Stimulated activated naive CD8-positive, alpha-beta T cell treated with anti-CD3 and anti-CD28 coated beads, Interleukin-15, Interleukin-2, amounts not matched to agents 100 ng/mL and 50 ng/mL, for 24 hours (primary cell): ENCODE measurements around the gene PKM.
A peak's percentile ranks its signal among the peaks of the same experiment; 100 is the strongest.
"Not testable (repeated sequence)": the region's sequence is repeated elsewhere in the genome, so short reads cannot be mapped to it uniquely, and the experiment has no call there.

Experiments
- H3K27ac Mint-ChIP-seq: one replicate; pipeline ENCODE4 v1.8.0; 2021; ENCODE audit warnings: mild to moderate bottlenecking, mixed read lengths
- H3K27me3 Mint-ChIP-seq: one replicate; pipeline ENCODE4 v1.8.0; 2021; ENCODE audit warnings: mixed read lengths
- H3K36me3 Mint-ChIP-seq: one replicate; pipeline ENCODE4 v1.8.0; 2021; ENCODE audit warnings: low read depth, mixed read lengths
- H3K4me1 Mint-ChIP-seq: one replicate; pipeline ENCODE4 v1.8.0; 2021; ENCODE audit warnings: low read depth, mixed read lengths
- H3K4me3 Mint-ChIP-seq: one replicate; pipeline ENCODE4 v1.8.0; 2021; ENCODE audit warnings: mild to moderate bottlenecking, mixed read lengths
- H3K9me3 Mint-ChIP-seq: one replicate; pipeline ENCODE4 v1.8.0; 2021; ENCODE audit warnings: mixed read lengths

PKM gene

DNA sequence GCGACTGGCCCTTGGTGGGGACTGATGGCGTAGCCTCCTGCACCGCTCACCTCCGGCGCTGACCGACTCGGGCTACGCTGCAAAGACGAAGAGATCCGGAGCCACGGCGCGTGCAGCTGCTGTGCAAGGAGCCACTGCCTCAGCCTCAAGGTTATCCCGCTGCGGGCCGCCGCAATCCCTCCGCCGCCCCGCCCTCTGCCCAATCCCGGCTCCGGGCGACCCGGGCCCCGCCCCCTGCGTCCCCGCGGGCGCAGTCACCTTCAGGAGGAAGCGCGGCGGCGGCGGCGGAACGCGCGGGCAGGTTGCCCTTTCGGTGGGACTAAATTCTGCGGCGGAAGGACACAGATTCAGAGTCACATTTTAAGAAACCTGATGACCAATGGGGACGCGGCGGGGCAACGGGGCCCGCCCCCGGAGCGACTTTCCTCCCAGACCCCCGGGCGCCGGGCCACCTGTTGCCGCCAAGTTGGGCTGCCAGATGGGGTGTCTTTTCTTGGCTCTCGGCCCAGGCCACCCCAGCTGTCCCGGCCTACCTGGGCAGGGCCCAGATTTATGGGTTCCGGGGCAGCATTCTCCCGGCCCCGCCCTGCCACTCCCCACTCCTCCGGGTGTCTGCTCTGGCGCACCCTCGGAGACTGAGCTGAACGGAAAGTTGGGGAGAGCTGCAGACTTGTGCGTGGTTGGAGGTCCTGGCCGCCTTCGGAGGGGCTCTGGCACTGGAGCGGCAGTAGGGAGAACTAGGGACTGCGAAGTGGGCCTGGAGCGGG is at the start of gene PKM:
TSS of gene PKM (minus strand) at position 125 of the 767 bp plus-strand sequence. CDS start 12,093 bp downstream, outside the sequence.
- H3K4me3 Mint-ChIP-seq = peak within 1 kb of the TSS; percentile 94
- H3K36me3 Mint-ChIP-seq = peaks cover 40% of the 10 kb centered on the region
- peaks cover 44% of the 10 kb centered on the region for H3K4me1 Mint-ChIP-seq
- peak within 1 kb of the TSS; percentile 99 for H3K27ac Mint-ChIP-seq
- no peaks in the 10 kb centered on the region for H3K27me3 Mint-ChIP-seq
- H3K9me3 Mint-ChIP-seq = no peaks in the 10 kb centered on the region

- no peak overlapping the region for H3K27ac Mint-ChIP-seq
- no peaks in the 10 kb centered on the region for H3K27me3 Mint-ChIP-seq
- H3K9me3 Mint-ChIP-seq = no peaks in the 10 kb centered on the region
These were observed 49.8 kb upstream of the PKM start for GRCh38 chr15:72280751-72281150.

GRCh38 chr15:72278737-72279136 is 47.7 kb upstream of the PKM start:
- Mint-ChIP-seq H3K27ac (no peak overlapping the region), H3K36me3 (no peaks in the 10 kb centered on the region), H3K9me3 (no peaks in the 10 kb centered on the region), H3K4me3 (no peak overlapping the region), H3K27me3 (no peaks in the 10 kb centered on the region), H3K4me1 (peaks cover 4% of the 10 kb centered on the region)

More at GRCh38 chr15:72280751-72281150, 49.8 kb upstream of the PKM start:
- Mint-ChIP-seq H3K4me1 (no peaks in the 10 kb centered on the region), H3K36me3 (no peaks in the 10 kb centered on the region), H3K4me3 (no peak overlapping the region)

DNA sequence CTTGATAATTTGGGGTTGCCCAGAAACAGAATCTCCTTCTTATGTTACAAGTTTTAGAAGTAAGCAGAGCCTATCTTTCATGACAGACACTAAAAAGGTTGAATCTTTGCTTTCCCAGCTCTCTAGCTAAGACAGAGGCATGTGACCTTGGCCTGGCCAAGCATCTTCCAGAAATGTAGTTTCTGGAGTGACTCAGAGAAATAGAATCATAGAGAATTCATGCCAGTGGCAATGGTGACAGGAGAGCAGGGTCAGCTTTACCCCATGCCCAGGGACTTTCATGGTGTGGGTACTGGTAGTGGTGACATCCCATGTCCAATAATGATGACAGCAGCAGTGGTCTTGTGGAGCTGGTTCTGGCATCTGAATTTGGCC is 45.3 kb upstream of the PKM start:
- Mint-ChIP-seq H3K4me1 (peaks cover 20% of the 10 kb centered on the region), H3K27ac (no peak overlapping the region), H3K36me3 (no peaks in the 10 kb centered on the region), H3K9me3 (no peaks in the 10 kb centered on the region), H3K4me3 (no peak overlapping the region), H3K27me3 (no peaks in the 10 kb centered on the region)

DNA sequence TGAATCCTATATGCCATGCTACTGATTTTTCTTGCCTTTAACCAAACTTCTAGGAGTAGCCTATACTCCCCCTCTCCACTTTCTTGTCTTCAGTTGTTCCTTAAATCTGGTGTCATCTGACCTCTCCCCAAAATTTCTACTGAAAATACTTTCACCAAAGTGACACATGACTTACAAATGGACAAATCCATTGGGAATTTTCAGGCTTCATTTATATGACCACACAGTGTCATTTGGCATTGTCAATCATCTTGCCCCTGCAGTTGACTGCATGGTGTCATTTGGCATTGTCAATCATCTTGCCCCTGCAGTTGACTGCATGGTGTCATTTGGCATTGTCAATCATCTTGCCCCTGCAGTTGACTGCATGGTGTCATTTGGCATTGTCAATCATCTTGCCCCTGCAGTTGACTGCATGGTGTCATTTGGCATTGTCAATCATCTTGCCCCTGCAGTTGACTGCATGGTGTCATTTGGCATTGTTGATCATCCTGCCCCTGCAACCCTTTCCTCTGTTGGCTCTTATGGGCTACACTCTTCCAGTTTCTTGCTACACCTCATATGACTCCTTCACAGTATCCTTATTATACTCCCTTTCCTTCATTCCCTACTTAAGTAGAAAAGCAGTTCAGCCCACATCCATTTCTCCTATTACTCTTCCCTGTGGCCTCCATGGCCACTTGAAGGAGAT is 44.8 kb upstream of the PKM start:
- H3K27me3 Mint-ChIP-seq, H3K9me3 Mint-ChIP-seq, H3K27ac Mint-ChIP-seq, H3K36me3 Mint-ChIP-seq, H3K4me3 Mint-ChIP-seq: not testable (repeated sequence)
- peaks cover 25% of the 10 kb centered on the region for H3K4me1 Mint-ChIP-seq

DNA sequence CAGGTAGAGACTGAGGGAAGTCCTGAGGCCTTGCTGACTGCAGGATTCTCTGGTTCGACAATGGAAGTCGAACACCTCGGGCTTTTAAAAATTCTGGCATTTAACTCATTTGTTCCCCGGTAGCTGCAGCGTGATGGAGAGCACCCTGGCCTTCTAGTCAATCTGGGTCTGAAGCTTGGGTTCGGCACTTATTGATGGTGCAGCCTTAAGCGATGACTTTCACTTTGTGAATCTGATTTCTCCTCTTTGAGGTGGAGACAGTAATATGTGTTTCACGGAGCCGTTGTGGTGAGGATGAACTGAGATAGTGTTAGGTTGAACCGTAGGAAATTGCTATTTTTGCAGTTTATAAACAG is 42.0 kb upstream of the PKM start:
- Mint-ChIP-seq H3K4me1 (peaks cover 36% of the 10 kb centered on the region), H3K36me3 (peaks cover 18% of the 10 kb centered on the region), H3K27me3 (no peaks in the 10 kb centered on the region), H3K4me3 (peak overlapping the region; percentile 86), H3K27ac (peak overlapping the region; percentile 93), H3K9me3 (no peaks in the 10 kb centered on the region)

- peaks cover 36% of the 10 kb centered on the region for H3K4me1 Mint-ChIP-seq
- H3K36me3 Mint-ChIP-seq = peaks cover 22% of the 10 kb centered on the region
- no peaks in the 10 kb centered on the region for H3K27me3 Mint-ChIP-seq
- no peaks in the 10 kb centered on the region for H3K9me3 Mint-ChIP-seq
- H3K4me3 Mint-ChIP-seq = peak within 1 kb of the TSS; percentile 92
- peak within 1 kb of the TSS; percentile 93 for H3K27ac Mint-ChIP-seq
These were observed 41.4 kb upstream of the PKM start, which contains the start of gene PARP6 for GRCh38 chr15:72272213-72272996. PARP6 (minus strand) TSS chr15:72272554; CDS start chr15:72267477, 5,077 bp downstream.

- H3K36me3 Mint-ChIP-seq = peaks cover 27% of the 10 kb centered on the region
- peak overlapping the region; percentile 92 for H3K4me3 Mint-ChIP-seq
- no peaks in the 10 kb centered on the region for H3K27me3 Mint-ChIP-seq
- peak overlapping the region; percentile 87 for H3K27ac Mint-ChIP-seq
- H3K9me3 Mint-ChIP-seq = no peaks in the 10 kb centered on the region
- peaks cover 36% of the 10 kb centered on the region for H3K4me1 Mint-ChIP-seq
These were observed 40.9 kb upstream of the PKM start for GRCh38 chr15:72271895-72272212.

DNA sequence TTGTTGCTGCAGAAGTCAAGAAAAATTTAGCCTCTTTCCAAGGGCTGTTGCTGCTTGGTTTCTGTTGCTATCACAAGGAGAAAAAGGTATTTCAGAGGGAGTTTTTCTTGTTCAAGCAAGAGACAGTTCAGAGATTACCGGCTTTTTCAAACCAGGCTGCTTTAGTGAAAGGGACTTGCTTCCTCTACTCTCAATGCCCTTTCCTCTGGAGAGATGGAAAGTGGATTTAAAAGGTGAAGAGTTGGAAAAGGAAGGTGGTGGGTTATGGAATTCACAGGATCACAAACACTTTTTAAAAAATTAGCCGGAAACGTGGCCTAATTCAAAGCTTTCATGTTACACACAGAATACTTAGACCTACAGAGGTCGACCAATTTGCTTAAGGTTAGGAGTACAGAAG is 40.2 kb upstream of the PKM start:
- Mint-ChIP-seq H3K4me1 (peaks cover 36% of the 10 kb centered on the region), H3K27ac (peak overlapping the region; percentile 87), H3K27me3 (no peaks in the 10 kb centered on the region), H3K36me3 (peaks cover 34% of the 10 kb centered on the region), H3K4me3 (peak overlapping the region; percentile 92), H3K9me3 (no peaks in the 10 kb centered on the region)

DNA sequence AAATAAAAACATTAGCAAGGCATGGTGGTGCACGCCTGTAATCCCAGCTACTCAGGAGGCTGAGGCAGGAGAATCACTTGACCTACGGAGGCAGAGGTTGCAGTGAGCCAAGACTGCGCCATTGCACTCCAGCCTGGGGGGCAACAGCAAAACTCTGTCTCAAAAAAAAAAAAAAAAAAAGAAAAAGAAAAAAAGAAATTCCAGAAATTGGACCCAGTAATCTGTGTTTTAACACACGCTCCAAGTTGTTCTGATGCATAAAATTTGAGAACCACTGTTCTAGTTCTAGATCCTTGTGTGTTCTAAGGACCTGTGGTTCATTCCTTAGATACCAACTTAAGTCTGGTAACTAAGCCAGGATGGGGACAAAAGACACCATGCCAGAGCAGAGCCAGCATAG is 38.7 kb upstream of the PKM start:
- no peak overlapping the region for H3K27ac Mint-ChIP-seq
- peaks cover 48% of the 10 kb centered on the region for H3K36me3 Mint-ChIP-seq
- no peak overlapping the region for H3K4me3 Mint-ChIP-seq

DNA sequence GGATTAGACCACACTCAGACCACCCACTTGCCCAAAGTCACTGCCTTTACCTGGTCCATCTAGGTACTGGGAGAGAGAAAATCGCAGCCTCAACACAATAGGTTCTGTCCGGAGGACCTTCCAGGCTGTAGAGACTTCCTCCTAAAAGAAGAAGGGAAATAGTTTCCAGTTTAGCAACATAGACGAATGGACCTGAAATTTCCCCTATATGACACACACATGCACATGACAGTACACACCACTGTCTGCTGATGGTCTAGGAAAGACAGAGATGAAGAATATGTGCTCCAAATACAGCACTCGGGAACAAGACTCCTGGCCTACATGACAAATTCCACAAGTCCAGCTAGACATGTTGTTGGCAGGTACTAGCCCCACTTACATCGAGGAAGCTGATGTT is 34.0 kb upstream of the PKM start:
- H3K27ac Mint-ChIP-seq = no peak overlapping the region
- H3K4me3 Mint-ChIP-seq = no peak overlapping the region
- H3K36me3 Mint-ChIP-seq = peaks cover 87% of the 10 kb centered on the region
- peaks cover 45% of the 10 kb centered on the region for H3K4me1 Mint-ChIP-seq
- no peaks in the 10 kb centered on the region for H3K9me3 Mint-ChIP-seq
- H3K27me3 Mint-ChIP-seq = no peaks in the 10 kb centered on the region

More for the DNA sequence above, 38.7 kb upstream of the PKM start:
- Mint-ChIP-seq H3K9me3 (no peaks in the 10 kb centered on the region), H3K27me3 (no peaks in the 10 kb centered on the region), H3K4me1 (peaks cover 50% of the 10 kb centered on the region)

GRCh38 chr15:72252663-72253299 is 21.8 kb upstream of the PKM start:
- Mint-ChIP-seq H3K4me3 (no peak overlapping the region), H3K36me3 (peaks cover 75% of the 10 kb centered on the region)

GRCh38 chr15:72249142-72249810 is 18.3 kb upstream of the PKM start:
- Mint-ChIP-seq H3K36me3 (peaks cover 57% of the 10 kb centered on the region), H3K4me3 (no peak overlapping the region), H3K4me1 (no peaks in the 10 kb centered on the region), H3K9me3 (no peaks in the 10 kb centered on the region), H3K27ac (no peak overlapping the region), H3K27me3 (no peaks in the 10 kb centered on the region)

More at GRCh38 chr15:72252663-72253299, 21.8 kb upstream of the PKM start:
- Mint-ChIP-seq H3K4me1 (no peaks in the 10 kb centered on the region), H3K27me3 (no peaks in the 10 kb centered on the region), H3K9me3 (no peaks in the 10 kb centered on the region), H3K27ac (no peak overlapping the region)

GRCh38 chr15:72248514-72248913 is 17.5 kb upstream of the PKM start:
- H3K27me3 Mint-ChIP-seq = no peaks in the 10 kb centered on the region
- no peak overlapping the region for H3K27ac Mint-ChIP-seq
- no peaks in the 10 kb centered on the region for H3K4me1 Mint-ChIP-seq
- H3K36me3 Mint-ChIP-seq = peaks cover 59% of the 10 kb centered on the region
- H3K9me3 Mint-ChIP-seq = no peaks in the 10 kb centered on the region
- H3K4me3 Mint-ChIP-seq = no peak overlapping the region
